H54 (cell line): Measurements from ENCODE around the gene HSD3B1.
A peak's percentile ranks its signal among the peaks of the same experiment; 100 is the strongest.
"Not testable (repeated sequence)": the region's sequence is repeated elsewhere in the genome, so short reads cannot be mapped to it uniquely, and the experiment has no call there.

Source experiments
- DNase-seq: peaks from one replicate; pipeline ENCODE4 v3.0.0; 2011; ENCODE audit warnings: low spot score, mixed read lengths; ENCODE audit not compliant: insufficient read length
- FAIRE-seq: peaks from 3 replicates; lab custom pipeline; 2011; peaks lifted over from hg19 to GRCh38; lab: Jason Lieb, UNC
- POLR2A ChIP-seq: IDR thresholded peaks from 2 replicates; pipeline ENCODE4 v1.6.1; 2011; ENCODE audit warnings: low read depth, mild to moderate bottlenecking, low read length

The HSD3B1 gene

DNA sequence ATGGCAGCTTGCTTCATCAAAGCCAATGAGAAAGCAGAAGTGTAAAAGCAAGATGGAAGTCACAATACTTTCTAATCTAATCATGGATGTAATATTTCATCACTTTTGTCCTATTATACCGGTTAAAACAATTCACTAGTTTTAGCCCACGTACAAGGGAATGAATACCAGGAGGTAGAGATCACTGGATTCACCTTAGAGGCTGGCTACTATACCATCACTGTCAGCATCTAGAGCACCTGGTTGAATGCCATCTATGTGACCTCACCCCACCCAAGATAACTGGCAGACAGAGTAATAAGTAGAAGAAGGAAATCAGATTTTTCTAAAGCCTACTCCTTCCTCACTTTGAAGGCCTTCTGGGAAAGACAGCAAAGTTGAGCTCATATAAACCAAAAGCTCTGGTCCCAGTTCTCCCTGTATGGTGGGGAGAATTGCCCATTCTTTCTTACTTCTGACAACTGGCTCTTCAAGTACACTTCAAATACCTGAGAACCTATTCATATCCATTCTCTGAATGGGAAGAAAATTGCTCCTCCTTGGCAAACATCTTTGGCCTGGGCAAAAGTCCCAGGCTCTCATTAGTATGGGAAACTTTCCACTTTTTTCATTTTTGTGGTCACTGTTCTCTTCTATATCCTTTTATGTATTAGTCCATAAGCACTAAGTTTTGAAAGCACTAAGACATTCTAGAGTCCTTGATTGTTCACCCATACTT lies 24.8 kb downstream of the HSD3B1 start:
- DNase-seq = no peak
- TF ChIP-seq POLR2A = no peak
- FAIRE-seq = no peak

DNA sequence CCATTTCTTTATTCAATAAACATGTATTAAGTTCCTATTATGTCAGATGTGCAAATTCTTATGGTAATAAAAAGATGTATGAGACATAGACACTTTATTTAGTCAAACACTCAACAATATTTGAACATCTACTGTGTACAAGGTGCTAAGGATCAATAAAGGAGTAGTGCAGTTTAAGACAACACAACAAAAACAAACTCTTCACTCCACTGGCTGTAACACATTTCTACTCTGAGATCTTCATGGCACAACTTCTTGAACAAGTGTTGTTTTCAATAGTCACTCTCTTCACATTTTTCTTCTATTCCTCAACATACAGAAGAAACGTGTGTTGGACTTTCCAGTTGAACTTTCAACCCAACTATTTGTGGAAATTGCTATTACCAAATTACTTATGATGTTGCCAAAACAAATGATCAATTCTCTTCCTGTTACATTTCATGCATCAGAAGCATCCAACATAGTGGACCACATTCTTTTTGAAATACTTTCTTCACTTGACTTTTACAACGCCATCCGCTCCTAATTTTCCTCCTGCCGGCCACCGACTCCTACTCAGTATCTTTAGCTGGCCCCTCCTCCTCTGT lies 25.4 kb downstream of the HSD3B1 start:
- TF ChIP-seq POLR2A = no peak
- no peak for FAIRE-seq
- DNase-seq = no peak

DNA sequence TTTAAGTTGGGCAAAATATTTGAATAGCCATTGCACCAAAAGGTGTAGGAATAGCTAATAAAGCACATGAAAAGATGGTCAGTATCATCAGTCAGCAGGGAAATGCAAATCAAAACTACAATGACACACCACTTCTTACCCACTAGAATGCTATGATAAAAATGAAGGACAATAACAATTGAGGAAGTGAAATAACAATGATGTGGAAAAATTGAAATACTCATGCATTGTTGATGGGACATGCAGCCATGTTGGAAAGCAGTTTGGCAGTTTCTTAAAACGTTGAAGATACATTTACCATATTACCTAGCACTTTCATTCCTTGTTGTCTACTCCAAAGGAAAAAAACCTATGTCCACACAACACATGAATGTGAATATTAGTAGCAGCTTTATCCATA lies 28.4 kb downstream of the HSD3B1 start:
- no peak for DNase-seq
- TF ChIP-seq POLR2A = no peak
- no peak for FAIRE-seq

- no peak for DNase-seq
- TF ChIP-seq POLR2A = no peak
- FAIRE-seq = no peak
Measured at GRCh38 chr1:119537966-119538365, 31.0 kb downstream of the HSD3B1 start.

DNA sequence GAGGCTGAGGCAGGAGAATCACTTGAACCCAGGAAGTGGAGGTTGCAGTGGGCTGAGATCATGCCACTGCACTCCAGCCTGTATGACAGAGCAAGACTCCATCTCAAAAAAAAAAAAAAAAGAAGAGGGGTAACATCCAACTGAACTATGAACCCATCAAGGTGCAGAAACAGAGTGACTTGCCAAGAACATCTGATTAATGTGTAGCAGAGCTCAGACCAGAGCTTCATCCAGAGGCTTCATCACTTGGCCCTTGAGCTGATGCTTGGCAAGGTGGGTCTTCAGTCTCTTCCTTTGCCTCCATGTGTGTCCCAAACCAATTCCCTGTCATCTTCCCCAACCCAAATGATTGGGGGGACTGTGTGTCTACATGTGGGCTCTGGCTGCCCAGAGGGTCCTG lies 32.6 kb downstream of the HSD3B1 start:
- no peak for TF ChIP-seq POLR2A
- DNase-seq (no peak), FAIRE-seq (no peak)

DNA sequence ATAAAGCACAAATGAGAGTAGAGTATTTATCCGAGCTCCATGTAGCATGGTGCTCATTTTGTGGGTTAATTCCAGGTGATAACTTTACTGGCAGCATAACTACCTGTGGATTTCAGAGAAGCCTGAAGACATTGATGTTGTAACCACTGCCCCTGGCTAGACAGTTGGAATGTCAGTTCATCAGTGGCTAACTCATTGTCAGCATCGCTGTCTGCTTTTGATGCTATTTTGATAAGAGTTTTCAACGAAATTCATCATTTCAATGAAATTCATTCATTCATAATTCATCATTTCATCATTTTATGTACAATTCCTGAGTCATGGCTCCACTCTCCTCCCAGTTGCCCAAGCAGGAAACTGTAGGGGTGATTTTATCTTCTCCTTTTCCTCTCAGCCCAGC lies 34.4 kb downstream of the HSD3B1 start:
- FAIRE-seq = no peak

GRCh38 chr1:119542492-119542946 lies 35.5 kb downstream of the HSD3B1 start:
- TF ChIP-seq POLR2A = no peak
- FAIRE-seq = no peak
- no peak for DNase-seq

More for the DNA sequence above, 34.4 kb downstream of the HSD3B1 start:
- no peak for TF ChIP-seq POLR2A
- no peak for DNase-seq

- DNase-seq (no peak), FAIRE-seq (no peak)
- no peak for TF ChIP-seq POLR2A
Measured at GRCh38 chr1:119544165-119544762, 37.3 kb downstream of the HSD3B1 start.

GRCh38 chr1:119546641-119547040 lies 39.6 kb downstream of the HSD3B1 start:
- no peak for FAIRE-seq
- no peak for DNase-seq
- no peak for TF ChIP-seq POLR2A

DNA sequence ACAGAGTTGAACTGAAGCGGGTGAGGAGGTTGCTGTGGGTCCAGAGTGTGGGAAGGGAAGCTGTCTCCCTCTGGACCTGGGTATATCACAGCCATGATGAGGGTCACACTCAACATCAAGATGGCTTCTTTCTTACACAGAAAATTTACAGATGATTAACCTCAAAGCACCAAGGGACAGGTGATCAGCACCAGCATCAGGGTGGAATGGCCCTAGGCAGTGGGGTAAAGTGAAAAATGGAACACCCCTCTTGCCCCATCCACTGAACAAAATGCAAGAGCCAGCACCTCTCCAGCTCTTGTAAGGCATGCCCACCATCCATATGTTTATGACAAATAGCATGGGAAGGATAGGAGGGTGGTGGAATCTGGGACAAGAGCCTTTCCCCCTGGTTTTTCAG lies 40.3 kb downstream of the HSD3B1 start:
- no peak for TF ChIP-seq POLR2A
- DNase-seq (no peak), FAIRE-seq (no peak)

GRCh38 chr1:119547805-119548204 lies 40.8 kb downstream of the HSD3B1 start:
- DNase-seq (no peak), FAIRE-seq (no peak)
- no peak for TF ChIP-seq POLR2A

DNA sequence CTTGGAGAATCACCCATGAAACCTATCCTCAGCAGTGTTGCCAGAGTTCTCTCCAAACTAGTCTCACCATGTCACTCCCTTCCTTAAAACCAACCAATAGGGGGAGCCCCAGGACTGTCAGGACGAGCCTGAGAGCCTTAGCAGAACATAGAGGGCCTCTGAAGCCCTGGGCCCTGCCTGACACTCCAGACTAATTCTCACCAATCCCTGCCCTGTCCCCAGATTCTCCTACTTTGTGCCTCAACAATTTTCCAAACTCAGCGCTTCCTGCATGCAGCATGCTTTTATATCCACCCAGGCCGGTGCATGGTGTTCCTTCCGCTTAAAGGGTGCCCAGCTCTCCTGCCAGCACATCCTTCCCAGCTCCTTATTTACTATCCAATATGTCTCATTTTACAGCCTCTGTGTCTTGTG lies 42.7 kb downstream of the HSD3B1 start:
- FAIRE-seq (no peak), DNase-seq (peak; percentile 15)
- no peak for TF ChIP-seq POLR2A

- no peak for FAIRE-seq
- no peak for DNase-seq
- TF ChIP-seq POLR2A = no peak
Measured at GRCh38 chr1:119550381-119550780, 43.4 kb downstream of the HSD3B1 start.

GRCh38 chr1:119551218-119551617 lies 44.2 kb downstream of the HSD3B1 start:
- TF ChIP-seq POLR2A = no peak
- FAIRE-seq (no peak), DNase-seq (no peak)

GRCh38 chr1:119552656-119553055 lies 45.6 kb downstream of the HSD3B1 start:
- not testable (repeated sequence) for FAIRE-seq, DNase-seq

DNA sequence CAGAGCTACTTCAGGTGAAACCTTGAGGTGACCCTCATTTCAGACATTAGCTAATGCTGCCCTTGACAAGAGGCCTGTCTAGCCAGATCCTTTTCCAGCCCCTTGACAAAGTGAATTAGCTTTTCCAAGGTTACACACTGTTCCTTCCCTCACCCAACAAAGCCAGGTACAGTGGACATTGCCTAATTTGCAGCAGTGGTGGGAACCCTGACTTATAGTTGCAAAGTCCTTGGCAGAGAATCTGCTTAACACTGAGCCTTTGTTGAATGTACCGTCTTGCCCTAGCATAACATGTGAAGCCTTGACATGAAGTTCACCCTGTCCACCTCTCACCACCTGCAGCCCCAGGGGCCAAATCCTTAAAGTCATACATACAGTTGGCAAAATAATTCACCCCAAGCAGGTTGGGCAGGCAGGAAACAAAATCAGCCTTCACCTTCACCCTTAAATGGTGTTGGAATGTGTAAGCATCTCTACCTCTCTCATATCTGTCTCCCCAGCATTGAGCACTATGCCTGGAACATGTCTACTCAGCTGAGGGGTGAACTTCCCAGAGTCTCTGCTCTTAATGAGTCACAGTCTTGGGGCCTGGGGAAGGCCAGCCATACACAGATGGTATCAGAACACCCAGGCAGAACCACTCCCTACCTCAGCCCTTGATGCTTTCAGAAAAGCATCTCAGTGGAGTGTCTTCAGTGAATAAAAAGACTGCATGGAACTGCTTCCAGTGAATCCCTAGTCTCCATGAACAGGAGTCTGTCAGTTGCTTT lies 46.5 kb downstream of the HSD3B1 start:
- not testable (repeated sequence) for FAIRE-seq, DNase-seq
